ENCODE measurements around the gene SCYL1. TPM values are rescaled to one million over a fixed set of nuclear protein-coding genes. Genes with fewer than 3 reads are reported as not detected.

SCYL1 gene
- total and polyA plus RNA-seq, 12 donors = 47.4 to 130 (median 56.7) TPM

GRCh38 chr11:65536412-65537295, 11.8 kb downstream of the SCYL1 start:
- WGBS, 2 donors = 77 to 86% methylated on average over 12 of the region's 12 CpGs
- no peak overlapping the region for H3K27ac ChIP-seq
- peaks cover 8 to 24% (median 20%) of the 10 kb centered on the region in 9 donors for H3K4me1 ChIP-seq
- H3K4me3 ChIP-seq = no peak overlapping the region
- peaks cover 0 to 77% (median 39%) of the 10 kb centered on the region in 9 donors for H3K36me3 ChIP-seq
- no peak for TF ChIP-seq CTCF (IDR thresholded peaks at IDR 0.05)
- intact Hi-C loops (cut with DNase I) = loop anchor here in 2 of 10 donors (5.0 to 10.0 kb wide), 2 partner anchors 36 to 48 kb away; partner anchors contain the start of genes FAM89B (in 1 of the 2) and ZNRD2 (in 1 of the 2)
- DNase-seq = no peak
- no peaks in the 10 kb centered on the region for H3K27me3 ChIP-seq
- no peak for ATAC-seq
- no peaks in the 10 kb centered on the region for H3K9me3 ChIP-seq

- no peak for DNase-seq
- Histone ChIP-seq H3K36me3 (peaks cover 0 to 73% (median 33%) of the 10 kb centered on the region in 9 donors), H3K27ac (no peak overlapping the region), H3K4me1 (peaks cover 11 to 28% (median 21%) of the 10 kb centered on the region in 9 donors), H3K4me3 (no peak overlapping the region), H3K27me3 (no peaks in the 10 kb centered on the region), H3K9me3 (no peaks in the 10 kb centered on the region)
- TF ChIP-seq CTCF (IDR thresholded peaks at IDR 0.05) = no peak
- no peak for ATAC-seq
- intact Hi-C loops (cut with DNase I) = loop anchor here in 2 of 10 donors (5.0 to 10.0 kb wide), 2 partner anchors 35 to 48 kb away; partner anchors contain the start of genes FAM89B (in 1 of the 2) and ZNRD2 (in 1 of the 2)
- 92 to 100% methylated on average over 2 of the region's 2 CpGs for WGBS, 2 donors
These were observed 12.4 kb downstream of the SCYL1 start for GRCh38 chr11:65537296-65537597.

GRCh38 chr11:65537620-65538231, 12.8 kb downstream of the SCYL1 start:
- no peaks in the 10 kb centered on the region for H3K27me3 ChIP-seq
- WGBS, 2 donors = 80 to 81% methylated on average over 18 of the region's 18 CpGs
- no peak for TF ChIP-seq CTCF (IDR thresholded peaks at IDR 0.05)

GRCh38 chr11:65538232-65538914, 13.5 kb downstream of the SCYL1 start:
- TF ChIP-seq CTCF (IDR thresholded peaks at IDR 0.05) = no peak
- Histone ChIP-seq H3K4me3 (no peak overlapping the region), H3K9me3 (no peaks in the 10 kb centered on the region), H3K4me1 (peaks cover 11 to 28% (median 21%) of the 10 kb centered on the region in 9 donors), H3K36me3 (peaks cover 0 to 72% (median 21%) of the 10 kb centered on the region in 9 donors), H3K27ac (peak overlapping the region in 1 of 10 donors; percentile 22), H3K27me3 (no peaks in the 10 kb centered on the region)
- 83 to 86% methylated on average over 43 of the region's 43 CpGs for WGBS, 2 donors
- ATAC-seq (no peak), DNase-seq (no peak)
- intact Hi-C loops (cut with DNase I) = loop anchor here in 2 of 10 donors (5.0 to 10.0 kb wide), 2 partner anchors 34 to 46 kb away; partner anchors contain the start of genes FAM89B (in 1 of the 2) and ZNRD2 (in 1 of the 2)

More at GRCh38 chr11:65537620-65538231, 12.8 kb downstream of the SCYL1 start:
- H3K27ac ChIP-seq = peak overlapping the region in 1 of 10 donors; percentile 22
- no peak overlapping the region for H3K4me3 ChIP-seq
- H3K36me3 ChIP-seq = peaks cover 0 to 72% (median 28%) of the 10 kb centered on the region in 9 donors
- no peaks in the 10 kb centered on the region for H3K9me3 ChIP-seq
- intact Hi-C loops (cut with DNase I) = loop anchor here in 2 of 10 donors (5.0 to 10.0 kb wide), 2 partner anchors 35 to 47 kb away; partner anchors contain the start of genes FAM89B (in 1 of the 2) and ZNRD2 (in 1 of the 2)
- ATAC-seq (no peak), DNase-seq (no peak)
- H3K4me1 ChIP-seq = peaks cover 11 to 28% (median 21%) of the 10 kb centered on the region in 9 donors

All from heart right ventricle (tissue), 16 donors.